Measurements from ENCODE around the gene KRTAP9-2. TPM values are rescaled to one million over a fixed set of nuclear protein-coding genes. Genes with fewer than 3 reads are reported as not detected.
"Not testable (repeated sequence)": the region's sequence is repeated elsewhere in the genome, so short reads cannot be mapped to it uniquely, and the experiment has no call there.

KRTAP9-2 gene
- total RNA-seq: 100 to 1,000 TPM in 1 of 4 donors, 10 to 100 TPM in 1, not detected in 2; 18.1 to 183 TPM

GRCh38 chr17:41226598-41227095 lies at the start of gene KRTAP9-2:
KRTAP9-2 (plus strand) TSS chr17:41226648; CDS start chr17:41226655, 7 bp downstream.
- WGBS, 2 donors: 50 to 64% methylated on average over 1 to 2 of the region's 4 CpGs

GRCh38 chr17:41176744-41177387 lies 49.6 kb upstream of the KRTAP9-2 start:
- DNase-seq (ENCODE audit: low spot score in 2 of 2): no peak
- H3K4me3 ChIP-seq (ENCODE audit: low read depth, poor library complexity, severe bottlenecking): no peak overlapping the region
- TF ChIP-seq POLR2A (IDR thresholded peaks at IDR 0.05): no peak
- TF ChIP-seq CTCF (IDR thresholded peaks at IDR 0.05): no peak
- 60 to 74% methylated on average over 3 of the region's 3 CpGs for WGBS, 2 donors
- intact Hi-C loops (cut with DNase I; ENCODE audit: low total_unique reads): no loop called here

More at GRCh38 chr17:41226598-41227095, at the start of gene KRTAP9-2:
- H3K4me3 ChIP-seq (ENCODE audit: low read depth, poor library complexity, severe bottlenecking); intact Hi-C loops (cut with DNase I; ENCODE audit: low total_unique reads); DNase-seq (ENCODE audit: low spot score in 2 of 2): not testable (repeated sequence)

- DNase-seq (ENCODE audit: low spot score in 2 of 2): no peak
- TF ChIP-seq CTCF (IDR thresholded peaks at IDR 0.05) (no peak), POLR2A (IDR thresholded peaks at IDR 0.05) (no peak)
- no peak within 1 kb of the TSS for H3K4me3 ChIP-seq (ENCODE audit: low read depth, poor library complexity, severe bottlenecking)
- intact Hi-C loops (cut with DNase I; ENCODE audit: low total_unique reads): no loop called here
- 91 to 94% methylated on average over 6 to 7 of the region's 7 CpGs for WGBS, 2 donors
Observed at GRCh38 chr17:41177727-41178271, 48.6 kb upstream of the KRTAP9-2 start, which contains the start of gene KRTAP4-2. KRTAP4-2 (minus strand) TSS chr17:41178221; CDS start chr17:41178164, 57 bp downstream.

- WGBS, 2 donors: 89 to 93% methylated on average over 3 of the region's 3 CpGs
- no peak for DNase-seq (ENCODE audit: low spot score in 2 of 2)
- TF ChIP-seq POLR2A (IDR thresholded peaks at IDR 0.05) (no peak), CTCF (IDR thresholded peaks at IDR 0.05) (no peak)
- no peak overlapping the region for H3K4me3 ChIP-seq (ENCODE audit: low read depth, poor library complexity, severe bottlenecking)
- intact Hi-C loops (cut with DNase I; ENCODE audit: low total_unique reads): no loop called here
Observed at GRCh38 chr17:41178341-41178740, 48.1 kb upstream of the KRTAP9-2 start.

GRCh38 chr17:41178843-41179616 lies 47.4 kb upstream of the KRTAP9-2 start:
- intact Hi-C loops (cut with DNase I; ENCODE audit: low total_unique reads): no loop called here
- TF ChIP-seq POLR2A (IDR thresholded peaks at IDR 0.05) (no peak), CTCF (IDR thresholded peaks at IDR 0.05) (no peak)
- no peak overlapping the region for H3K4me3 ChIP-seq (ENCODE audit: low read depth, poor library complexity, severe bottlenecking)
- no peak for DNase-seq (ENCODE audit: low spot score in 2 of 2)
- 43% methylated on average over 1 of the region's 1 CpG for WGBS, 2 donors

GRCh38 chr17:41184480-41184961 lies 41.9 kb upstream of the KRTAP9-2 start, which contains the start of gene KRTAP4-1:
KRTAP4-1 (minus strand) TSS chr17:41184911; CDS start chr17:41184854, 57 bp downstream.
- TF ChIP-seq POLR2A (IDR thresholded peaks at IDR 0.05): no peak
- no peak for TF ChIP-seq CTCF (IDR thresholded peaks at IDR 0.05)
- DNase-seq (ENCODE audit: low spot score in 2 of 2): no peak
- 69 to 75% methylated on average over 9 of the region's 9 CpGs for WGBS, 2 donors
- H3K4me3 ChIP-seq (ENCODE audit: low read depth, poor library complexity, severe bottlenecking): no peak within 1 kb of the TSS
- intact Hi-C loops (cut with DNase I; ENCODE audit: low total_unique reads): no loop called here

All from lower leg skin (tissue), 4 donors.